ENCODE measurements around the gene GMPR2. TPM values are rescaled to one million over a fixed set of nuclear protein-coding genes. Genes with fewer than 3 reads are reported as not detected.

The GMPR2 gene
- total and polyA plus RNA-seq, 2 of the 13 experiments (the other 11 are each of a cell fraction or from before 2014, with no cell fraction given), result 210 to 273 TPM

- TF ChIP-seq ZNF781 (CRISPR knock-in tag; IDR thresholded peaks at IDR 0.05; ENCODE audit: borderline replicate concordance, not compliant biosample characterization) (no peak), ZFYVE20 (CRISPR knock-in tag; IDR thresholded peaks at IDR 0.05; ENCODE audit: borderline replicate concordance, low read depth) (no peak), HDAC6 (IDR thresholded peaks at IDR 0.05; ENCODE audit: low read depth, low read length) (no peak), ARID4A (CRISPR knock-in tag; IDR thresholded peaks at IDR 0.05; ENCODE audit: borderline replicate concordance) (0 out of 2 replicates have a peak, but pooled peaks have one; percentile 8), KLF15 (CRISPR knock-in tag; IDR thresholded peaks at IDR 0.05; ENCODE audit: borderline replicate concordance) (0 out of 2 replicates have a peak, but pooled peaks have one; percentile 27), CTCF (CRISPR knock-in tag; IDR thresholded peaks at IDR 0.05) (peak; percentile 33; the same call in 1 of the 2 replicates), HCFC1 (IDR thresholded peaks at IDR 0.05; ENCODE audit: low read depth, low read length) (no peak), SPEN (CRISPR knock-in tag; IDR thresholded peaks at IDR 0.05; ENCODE audit: low read depth) (no peak), HIVEP1 (CRISPR knock-in tag; IDR thresholded peaks at IDR 0.05) (0 out of 2 replicates have a peak, but pooled peaks have one; percentile 47), ZNF576 (CRISPR knock-in tag; IDR thresholded peaks at IDR 0.05) (no peak), ZNF879 (CRISPR knock-in tag; IDR thresholded peaks at IDR 0.05) (no peak), ZNF646 (CRISPR knock-in tag; IDR thresholded peaks at IDR 0.05) (no peak)
Observed at GRCh38 chr14:24279301-24280186, 46.8 kb downstream of the GMPR2 start (continued).
